Measurements from ENCODE around the gene UBE2O.
A peak's percentile ranks its signal among the peaks of the same experiment; 100 is the strongest.

The UBE2O gene

DNA sequence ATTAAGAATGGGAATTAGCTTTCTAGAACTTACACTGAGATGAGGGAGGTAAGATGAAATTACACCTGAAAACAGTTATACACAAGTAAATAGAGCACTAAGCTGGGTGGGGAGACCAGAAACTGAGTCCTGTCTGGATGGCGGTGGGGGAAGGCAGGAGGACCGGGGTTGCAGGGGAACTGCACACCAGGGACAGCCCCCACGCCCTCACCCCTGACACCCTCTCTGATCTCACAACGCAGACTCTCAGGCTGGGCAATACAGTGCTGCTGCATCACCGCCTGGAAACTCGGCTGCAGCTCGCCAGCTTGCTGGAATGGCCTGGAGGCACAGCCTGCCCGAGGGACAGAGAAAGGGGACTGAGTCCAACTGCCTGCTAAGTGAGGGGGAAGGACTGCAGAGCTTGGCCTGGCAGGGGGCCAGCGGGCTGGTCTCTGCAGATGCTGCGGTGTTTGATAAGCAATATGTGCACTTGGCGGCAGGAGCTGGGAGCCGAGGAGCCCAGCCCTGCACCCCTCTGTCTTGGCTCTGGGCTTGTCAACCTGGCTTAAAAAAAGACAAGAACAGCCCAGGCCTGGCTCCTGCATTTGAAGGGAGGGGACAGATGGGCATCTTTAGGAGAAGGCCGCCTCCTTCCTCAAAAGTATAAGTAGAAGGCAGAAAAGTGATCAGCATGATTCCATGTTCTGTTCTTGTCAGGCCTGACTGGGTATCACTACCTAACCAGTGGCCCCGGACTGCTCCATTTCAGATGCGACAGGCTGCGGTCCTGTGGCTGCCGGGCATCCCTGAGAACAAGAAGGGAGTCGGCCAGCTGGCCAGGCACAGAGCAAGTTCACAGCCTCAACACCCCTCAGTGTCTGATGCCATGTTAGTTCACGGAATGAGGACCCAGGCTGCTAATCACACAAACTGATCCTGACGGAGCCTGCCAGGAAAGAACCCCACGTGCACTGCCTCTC, 38.3 kb downstream of the UBE2O start:
- peak in 1 of 2 experiments; percentile 25 for DNase-seq (ENCODE audit: low read depth in 2 of 2)

DNA sequence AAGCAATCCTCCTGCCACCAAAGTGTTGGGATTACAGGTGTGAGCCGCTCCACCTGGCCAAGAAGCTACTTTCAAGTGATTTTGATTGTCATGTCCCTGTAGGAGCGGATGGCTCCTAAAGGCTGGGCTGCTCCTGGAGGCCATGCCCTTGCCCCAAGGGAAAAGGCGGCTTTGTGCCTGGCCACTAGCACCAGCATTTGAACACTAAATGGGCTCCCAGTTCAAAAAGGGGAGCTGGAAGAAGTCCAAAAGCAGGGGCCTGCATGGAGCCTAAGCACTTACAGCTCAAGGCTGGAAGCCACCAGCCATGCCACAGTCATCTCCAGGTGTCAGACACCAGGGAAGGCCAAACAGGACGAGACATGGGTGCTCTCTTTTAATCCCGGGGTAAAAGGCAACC, 41.7 kb downstream of the UBE2O start:
- DNase-seq (ENCODE audit: low read depth in 2 of 2), result no peak

DNA sequence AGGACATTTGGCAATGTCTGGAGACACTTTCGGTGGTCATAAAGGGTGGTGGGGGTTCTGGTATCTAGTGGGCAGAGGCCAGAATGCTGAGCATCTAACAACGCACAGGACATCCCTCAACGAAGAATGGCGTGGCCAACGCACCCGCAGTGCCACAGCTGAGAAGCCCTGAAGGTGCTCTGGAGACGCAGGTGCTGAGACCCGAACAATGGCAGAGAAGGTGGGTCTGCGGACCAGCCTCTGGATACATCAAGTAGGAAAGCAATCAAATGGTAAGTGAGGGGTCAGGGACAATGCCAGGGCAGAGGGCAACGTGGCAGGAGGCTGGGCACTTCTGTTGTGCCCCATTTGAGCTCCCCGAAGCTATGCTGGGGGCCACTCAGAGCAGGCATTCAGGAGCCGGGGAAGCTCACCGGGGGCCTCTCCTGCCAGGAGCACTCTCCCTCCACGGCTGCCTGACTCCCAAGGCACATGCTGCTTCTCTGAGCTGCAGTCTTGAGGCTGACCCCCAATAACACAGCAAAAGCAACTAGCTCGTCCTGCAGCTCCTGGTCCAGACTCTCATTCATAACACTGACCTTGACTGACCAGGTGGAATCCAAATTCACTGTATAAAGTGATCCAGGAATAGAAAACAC, 42.5 kb downstream of the UBE2O start:
- DNase-seq (ENCODE audit: low read depth in 2 of 2), result no peak

DNA sequence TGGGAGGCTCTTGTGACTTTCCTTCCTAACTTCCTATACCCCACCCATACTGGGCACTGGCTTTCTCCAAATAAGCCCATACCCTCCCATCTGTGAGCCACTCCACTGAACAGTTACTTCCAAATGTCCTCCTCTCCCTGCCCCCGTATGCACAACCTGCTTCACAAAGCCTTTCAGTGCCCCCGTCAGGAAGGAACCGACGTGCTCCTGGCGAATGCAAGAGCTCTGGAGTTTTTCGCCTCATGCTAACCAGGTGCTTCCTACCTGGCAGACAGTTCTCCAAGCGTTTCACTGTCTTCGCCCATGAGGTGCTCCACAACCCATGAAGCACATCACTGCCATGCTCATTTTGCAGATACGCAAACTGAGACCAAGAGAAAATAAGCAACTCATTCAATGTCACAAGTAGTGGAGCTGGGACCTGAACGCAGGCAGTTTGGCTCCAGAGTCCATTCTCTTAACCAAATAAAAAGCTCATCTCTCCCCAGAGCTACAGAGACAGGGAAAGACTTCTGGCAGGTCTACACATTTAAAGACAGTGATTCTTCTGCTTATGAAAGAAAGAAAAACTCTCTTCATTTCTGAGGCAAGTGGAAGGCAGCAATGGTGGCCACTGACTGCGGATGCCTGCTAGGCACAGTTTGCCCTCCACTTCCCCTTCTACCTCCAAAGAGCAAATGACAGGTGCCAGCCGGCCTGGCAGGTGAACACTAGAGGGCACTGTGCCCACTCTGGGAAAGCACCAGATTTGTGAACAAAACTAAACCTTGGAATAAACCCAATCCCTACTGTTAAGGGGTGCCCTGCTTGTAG, 44.7 kb downstream of the UBE2O start:
- no peak for DNase-seq (ENCODE audit: low read depth in 2 of 2)

DNA sequence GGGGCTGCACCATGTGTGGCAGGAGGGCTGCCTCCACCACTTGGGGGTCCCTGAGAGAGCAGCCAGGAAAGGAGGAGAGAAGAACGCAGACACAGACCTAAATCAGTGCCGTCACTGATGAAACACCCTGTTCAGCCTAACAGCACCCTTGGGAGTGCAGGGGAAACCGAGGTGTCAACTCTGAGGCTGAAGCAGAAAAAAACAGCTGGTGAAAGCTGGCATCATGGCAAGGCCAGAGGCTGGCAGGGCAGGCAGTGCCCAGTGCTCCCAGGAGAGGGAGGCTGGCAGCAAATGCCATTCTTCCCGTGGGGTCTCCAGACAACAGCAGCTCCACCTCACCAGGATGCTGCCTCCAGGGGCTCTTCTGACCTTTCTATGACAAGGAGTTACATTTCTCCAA, 45.4 kb downstream of the UBE2O start:
- DNase-seq (ENCODE audit: low read depth in 2 of 2), result no peak

DNA sequence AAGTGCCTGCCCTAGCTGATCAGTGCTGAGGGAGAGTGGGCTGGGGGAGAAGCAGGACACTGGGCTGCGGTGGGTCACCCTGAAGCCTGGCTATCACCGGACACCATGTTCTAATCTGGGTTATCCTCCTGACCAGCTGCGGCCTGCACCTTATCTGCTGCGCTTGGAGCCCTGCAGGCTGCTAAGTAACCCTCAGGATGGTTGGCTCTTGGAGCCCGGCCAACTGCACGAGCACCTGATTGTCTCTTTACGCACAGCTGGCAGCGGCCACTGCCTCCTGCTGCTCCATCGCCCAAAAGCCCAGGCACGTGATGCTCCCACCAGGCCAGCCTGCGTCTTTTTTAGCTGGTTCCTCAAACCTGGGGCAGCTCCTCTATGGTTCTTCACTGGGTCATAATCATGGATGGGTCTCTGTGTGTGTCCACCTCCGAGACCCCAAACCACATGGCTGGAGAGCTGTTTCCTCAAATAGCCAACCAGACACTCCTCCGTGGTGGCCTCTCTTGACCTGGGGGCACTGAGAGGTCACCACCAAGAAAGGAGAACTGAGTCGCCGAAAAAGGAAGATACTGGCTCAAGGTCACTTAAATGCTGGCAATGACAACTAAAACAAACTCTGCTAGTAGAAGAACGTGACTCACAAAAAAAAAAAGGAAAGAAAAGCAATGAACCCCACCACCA, 46.8 kb downstream of the UBE2O start:
- DNase-seq (ENCODE audit: low read depth in 2 of 2), result no peak

DNA sequence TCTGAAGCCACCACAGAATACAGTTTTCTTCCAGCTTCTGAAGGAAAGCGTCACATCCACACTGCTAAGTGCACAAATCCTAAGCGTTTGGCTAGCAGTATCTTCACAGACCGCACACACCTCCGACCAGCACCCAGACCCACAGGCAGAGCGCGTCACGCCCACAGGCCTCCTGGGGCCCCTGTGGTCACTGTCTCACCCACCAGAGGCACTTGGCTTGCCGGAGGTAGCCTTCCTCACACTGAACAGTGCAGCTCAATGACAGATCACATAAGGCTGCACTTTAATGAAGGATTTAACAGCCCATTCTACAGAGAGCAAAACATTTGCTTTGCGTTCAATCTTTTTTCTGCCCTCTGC, 47.4 kb downstream of the UBE2O start:
- DNase-seq (ENCODE audit: low read depth in 2 of 2), result no peak

DNA sequence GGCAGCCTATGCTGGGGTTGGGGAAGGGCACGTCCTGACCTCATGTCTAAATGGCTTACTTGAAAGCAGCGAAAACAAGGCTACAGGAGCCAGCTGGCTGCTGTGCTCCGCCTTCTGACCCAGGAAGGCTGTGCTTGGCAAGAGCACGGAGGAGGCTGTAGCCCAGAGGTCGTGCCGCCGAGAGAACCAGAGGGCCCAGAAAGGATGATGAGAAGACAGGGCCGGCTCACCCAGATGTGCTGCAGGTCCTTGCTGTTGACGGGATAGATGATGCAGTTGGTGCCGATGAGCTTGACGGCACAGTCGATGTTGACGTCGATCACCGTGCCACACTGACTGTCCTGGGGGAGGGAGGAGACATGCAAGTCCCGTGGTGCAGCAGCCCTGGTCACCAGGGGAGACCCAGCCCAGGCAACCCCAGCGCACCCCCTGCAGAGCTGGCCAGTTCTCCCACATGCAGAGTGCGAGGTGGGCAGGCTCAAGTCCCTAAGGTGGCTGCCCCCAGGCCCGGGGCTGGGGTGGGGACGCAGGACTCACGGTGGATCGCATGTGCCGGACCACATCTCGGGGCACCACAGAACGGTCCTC, 47.9 kb downstream of the UBE2O start:
- no peak for DNase-seq (ENCODE audit: low read depth in 2 of 2)

DNA sequence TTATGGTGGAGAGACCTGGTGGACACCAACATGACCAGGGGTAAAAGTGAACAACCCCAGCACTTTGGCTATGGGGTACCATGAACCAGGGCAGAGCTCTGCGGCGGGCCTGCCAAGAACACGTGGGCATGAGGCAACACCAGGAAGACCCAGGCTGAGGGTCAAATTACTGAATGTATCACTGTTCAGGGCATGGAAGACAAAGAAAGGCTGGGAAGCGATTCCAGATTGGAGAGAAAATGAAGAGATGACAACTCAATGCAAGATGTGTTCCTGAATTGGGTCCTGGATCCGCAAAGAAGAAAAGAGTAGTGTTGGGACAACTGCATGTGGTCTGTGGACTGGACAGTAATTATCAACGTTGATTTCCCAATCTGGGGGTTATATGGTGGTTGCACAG, 48.7 kb downstream of the UBE2O start:
- DNase-seq (ENCODE audit: low read depth in 2 of 2), result no peak

DNA sequence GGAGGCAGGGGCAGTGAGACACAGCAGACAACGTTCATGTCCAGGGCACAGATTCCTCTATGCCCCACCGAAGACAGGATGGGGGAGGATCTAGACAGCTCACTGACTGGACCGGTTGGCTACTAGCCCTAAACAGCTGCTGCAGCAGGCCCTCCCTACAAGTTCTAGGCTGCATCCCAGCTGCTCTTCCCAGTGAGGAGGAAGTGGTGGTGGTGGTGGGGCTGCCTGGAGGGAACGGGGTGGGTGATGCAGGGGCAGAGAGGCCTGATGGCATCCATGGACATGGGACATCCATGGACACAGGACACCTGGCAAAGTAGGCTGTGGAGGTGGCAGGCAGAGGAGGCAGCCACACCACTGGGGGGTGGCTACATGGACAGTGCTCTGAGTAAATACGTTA, 50.2 kb downstream of the UBE2O start:
- DNase-seq (ENCODE audit: low read depth in 2 of 2), result no peak

DNA sequence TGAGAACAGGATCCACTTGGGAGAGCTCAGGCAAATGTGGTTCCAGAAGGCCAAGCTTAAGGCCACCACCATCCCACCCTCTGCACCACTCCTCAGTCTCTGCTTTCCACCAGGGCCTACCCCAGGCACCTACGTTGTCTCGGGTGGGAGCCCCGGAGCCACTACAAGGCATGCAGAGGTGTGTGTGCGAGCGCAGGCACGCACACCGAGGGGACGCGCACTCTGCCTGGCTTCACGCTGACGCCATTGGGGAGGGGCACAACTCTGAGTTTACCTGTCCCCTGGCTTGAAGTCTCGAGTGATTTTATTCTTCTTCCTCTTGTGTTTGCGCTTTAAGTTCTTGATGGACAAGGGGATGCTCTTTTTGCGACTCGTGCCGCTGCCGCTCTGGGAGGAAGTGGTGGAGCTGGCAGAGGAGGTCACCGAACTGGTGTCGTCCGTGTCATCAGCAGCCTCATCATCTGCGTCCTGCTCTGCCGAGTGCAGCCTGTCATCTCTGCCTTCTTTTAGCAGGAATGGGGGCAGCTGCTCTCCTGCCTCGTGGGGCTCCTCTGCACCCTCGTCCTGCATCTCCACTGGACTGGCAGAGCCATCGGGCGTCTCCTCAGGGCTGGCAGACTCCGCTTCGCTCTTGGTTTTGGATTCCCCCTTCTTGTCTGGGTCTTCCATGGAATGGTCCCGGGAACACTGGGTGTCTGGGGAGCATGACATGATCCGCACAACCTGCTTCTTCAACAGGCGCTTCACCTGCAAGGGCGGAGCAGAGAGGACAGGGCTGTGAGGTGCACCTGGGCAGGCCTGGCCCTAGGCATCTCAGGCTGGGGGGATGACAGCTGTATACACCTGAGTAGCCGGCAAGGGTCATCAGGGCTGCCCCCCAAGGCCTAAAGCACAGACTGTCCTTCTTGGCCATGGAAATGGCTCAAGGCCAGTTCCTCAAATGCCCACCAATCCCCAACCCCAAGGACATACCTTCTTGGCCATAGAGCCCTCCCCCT, 53.5 kb downstream of the UBE2O start:
- DNase-seq (ENCODE audit: low read depth in 2 of 2), result no peak

DNA sequence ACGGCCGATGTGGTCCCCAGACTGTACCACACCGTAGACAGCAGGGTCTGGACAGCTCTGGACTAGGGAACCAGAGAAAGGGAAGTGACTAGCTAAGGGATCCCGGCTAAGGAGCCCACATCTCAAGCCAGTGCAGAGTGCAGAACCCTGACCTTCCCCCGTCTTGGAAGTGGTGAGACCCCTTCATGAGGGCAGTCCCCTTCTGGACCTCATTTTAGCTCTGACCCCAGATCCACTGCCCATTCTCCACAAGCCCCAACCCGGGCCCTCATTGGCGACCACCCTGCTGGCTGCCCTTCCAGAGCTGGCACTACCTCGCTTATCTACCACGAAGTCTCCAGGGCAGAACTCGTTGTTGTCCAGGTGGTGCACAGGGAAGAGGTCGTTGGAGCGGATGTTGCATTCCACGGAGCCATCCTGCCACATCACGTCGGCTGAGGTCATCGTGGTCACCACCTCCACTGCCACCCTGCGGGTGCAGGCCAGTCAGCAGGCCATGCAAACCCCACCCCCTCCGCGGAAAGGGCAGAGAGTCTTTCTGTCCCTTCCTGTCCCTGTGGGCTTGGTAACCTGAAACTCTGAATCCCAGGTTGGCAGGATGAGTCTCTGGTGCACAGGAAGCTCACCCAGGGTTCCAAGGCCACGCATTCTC, 54.3 kb downstream of the UBE2O start:
- DNase-seq (ENCODE audit: low read depth in 2 of 2), result no peak

DNA sequence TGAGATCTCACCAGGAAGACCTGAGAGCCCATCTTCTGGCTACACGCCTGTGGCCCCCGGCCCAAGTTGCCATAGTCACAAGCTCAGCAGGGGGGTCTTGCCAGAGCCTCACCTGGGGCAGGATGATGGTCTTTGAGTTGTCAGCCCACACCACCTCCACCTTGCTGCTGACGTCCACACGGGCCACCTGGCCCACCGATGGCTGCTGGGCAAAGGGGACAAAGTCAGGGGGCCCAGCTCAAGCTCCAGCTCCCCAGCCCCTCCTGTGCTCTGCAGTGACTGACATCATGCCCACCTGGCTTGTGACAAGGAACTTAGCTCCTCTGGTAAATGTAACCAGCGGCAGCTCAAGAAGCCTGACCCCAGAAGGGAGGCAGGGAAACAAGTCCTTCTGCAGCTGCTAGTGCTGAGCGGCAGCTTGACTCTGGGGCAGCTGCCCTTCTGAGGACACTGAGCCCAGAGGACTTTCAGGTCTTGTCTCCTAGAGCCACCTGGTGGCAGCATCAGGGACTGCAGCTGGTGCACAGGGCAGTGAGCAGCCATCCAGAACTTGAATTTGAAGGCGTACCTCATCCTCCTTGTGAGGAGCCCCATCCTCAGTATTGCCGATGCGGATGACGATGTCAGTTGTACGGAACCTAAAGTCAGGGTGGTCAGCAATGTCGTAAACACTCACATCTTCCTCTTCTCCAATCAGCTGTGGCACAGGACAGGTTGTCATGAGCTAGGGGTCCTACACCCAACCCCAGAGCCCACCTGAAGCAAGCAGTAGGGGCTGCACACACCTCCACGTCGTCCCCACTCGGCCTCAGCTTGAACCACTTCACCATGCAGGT, 55.0 kb downstream of the UBE2O start:
- DNase-seq (ENCODE audit: low read depth in 2 of 2), result no peak

DNA sequence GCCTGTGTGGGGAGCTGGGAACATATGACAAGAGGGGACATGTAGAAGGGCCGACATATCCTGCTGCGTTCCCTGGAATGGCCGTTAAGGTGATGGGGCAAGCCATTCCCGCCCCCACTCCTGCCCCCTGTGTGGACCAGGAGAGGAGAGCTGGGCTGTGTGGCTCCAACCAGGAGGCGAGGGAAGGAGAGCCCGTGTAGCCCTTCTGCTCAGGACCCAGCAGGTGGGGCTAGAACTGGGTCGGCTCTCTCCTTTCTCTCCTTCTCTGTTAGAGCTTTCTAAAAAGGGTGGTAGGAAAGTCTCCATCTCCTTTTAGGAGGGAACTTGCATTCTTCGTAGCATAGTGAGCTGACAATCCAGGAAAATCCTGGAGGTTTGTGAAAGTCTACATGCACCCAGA, 55.8 kb downstream of the UBE2O start:
- DNase-seq (ENCODE audit: low read depth in 2 of 2), result no peak

DNA sequence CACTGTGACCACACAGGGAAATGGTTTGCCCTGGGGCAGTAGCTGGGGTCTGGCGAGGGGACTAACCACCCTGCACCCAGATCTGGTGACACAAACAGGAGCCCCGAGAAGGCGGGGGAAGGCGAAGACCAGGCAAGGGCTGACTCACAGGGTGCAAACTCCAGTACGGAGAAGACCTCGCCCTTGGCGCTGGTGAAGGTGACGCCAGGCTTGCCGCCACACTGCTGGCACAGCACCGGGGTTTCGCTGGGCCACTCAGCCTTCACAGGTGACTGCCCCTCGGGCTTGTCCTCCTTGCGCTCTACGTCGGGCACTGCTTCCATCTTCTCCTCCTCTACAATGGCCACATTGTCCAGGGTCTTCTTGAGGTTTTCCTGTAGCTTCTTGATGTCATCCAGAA, 57.0 kb downstream of the UBE2O start:
- no peak for DNase-seq (ENCODE audit: low read depth in 2 of 2)

DNA sequence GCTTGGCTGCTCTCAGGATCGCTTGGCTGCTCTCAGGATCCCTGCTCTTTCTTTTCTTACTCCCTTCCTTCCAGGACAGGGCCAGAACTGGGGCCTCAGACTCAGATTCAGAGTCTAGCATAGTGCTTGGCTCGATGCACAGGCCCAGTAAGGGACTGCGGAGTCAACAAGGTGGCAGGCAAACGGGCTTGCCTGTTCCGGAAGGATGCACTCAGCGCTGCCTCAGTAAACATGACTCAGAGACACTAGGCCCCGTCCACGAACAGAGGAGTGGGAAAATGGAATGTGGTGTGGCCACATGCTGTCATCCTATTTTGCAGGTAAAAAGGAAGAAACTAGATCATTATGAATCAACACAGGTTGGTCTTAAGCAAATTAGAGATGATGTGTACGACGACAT, 58.8 kb downstream of the UBE2O start:
- no peak for DNase-seq (ENCODE audit: low read depth in 2 of 2)

DNA sequence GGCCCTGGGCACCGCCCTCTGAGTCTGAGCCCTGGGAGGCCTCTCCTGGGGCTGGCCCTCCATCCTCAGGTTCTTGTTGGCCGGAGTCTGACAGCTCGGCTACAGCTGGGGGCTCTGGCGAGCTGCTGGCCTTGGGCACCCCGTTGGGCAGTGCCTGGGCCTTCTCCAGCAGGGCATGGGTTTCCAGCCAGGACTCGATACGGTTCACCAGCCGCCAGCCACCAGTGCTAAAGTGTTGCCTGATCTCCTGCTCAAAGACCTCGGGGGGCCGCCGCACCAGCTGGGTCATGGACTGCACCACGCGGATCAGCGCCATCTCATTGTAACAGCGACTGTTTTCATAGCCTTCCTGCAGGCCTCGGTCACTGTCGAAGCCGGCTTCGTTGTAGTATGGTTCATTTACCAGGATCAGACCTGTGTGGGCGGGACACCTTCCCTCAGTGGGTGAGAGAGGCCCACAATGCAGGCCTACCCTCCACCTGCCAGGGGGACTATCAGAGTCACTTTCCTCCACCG, 61.7 kb downstream of the UBE2O start:
- DNase-seq (ENCODE audit: low read depth in 2 of 2), result no peak

DNA sequence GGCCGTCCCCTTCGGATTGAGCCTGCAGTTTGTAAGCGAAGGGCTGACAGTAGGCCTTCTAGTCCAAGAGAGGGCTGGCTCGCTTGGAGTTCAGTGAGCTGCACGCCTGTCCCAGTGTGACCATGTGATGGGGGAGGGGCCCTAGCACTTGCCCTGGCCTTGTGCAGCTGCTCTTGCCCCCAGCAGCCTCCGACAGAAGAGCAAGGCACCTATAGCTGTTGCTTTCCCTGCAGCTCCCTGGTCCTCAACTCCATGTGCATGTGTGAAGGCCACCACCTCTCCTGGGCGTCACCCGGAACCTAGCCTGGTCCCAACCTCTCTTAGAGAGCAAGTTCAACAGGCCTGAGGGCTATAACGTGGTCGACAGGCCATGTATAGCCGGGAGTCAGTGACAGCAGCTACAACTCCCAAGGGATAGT, 62.9 kb downstream of the UBE2O start:
- DNase-seq (ENCODE audit: low read depth in 2 of 2), result no peak
